Fibroblast of pulmonary artery (primary cell): ENCODE data around the gene SH3BP4.

Source experiments
- DNase-seq: peaks from one replicate; pipeline ENCODE4 v3.0.0-alpha.2; 2010; ENCODE audit warnings: low read depth
- H3K4me3 ChIP-seq: replicated peaks from 2 replicates; pipeline ENCODE4 v1.5.1; 2011; ENCODE audit warnings: low read depth, mild to moderate bottlenecking, control low read depth, low read length, moderate library complexity
- TF ChIP-seq, protein P1 (sequence below): IDR thresholded peaks from 2 replicates; pipeline ENCODE4 v1.5.1; 2011; ENCODE audit warnings: mild to moderate bottlenecking, control low read depth, low read length, inconsistent platforms; ENCODE audit errors: missing control alignments

Gene SH3BP4

DNA sequence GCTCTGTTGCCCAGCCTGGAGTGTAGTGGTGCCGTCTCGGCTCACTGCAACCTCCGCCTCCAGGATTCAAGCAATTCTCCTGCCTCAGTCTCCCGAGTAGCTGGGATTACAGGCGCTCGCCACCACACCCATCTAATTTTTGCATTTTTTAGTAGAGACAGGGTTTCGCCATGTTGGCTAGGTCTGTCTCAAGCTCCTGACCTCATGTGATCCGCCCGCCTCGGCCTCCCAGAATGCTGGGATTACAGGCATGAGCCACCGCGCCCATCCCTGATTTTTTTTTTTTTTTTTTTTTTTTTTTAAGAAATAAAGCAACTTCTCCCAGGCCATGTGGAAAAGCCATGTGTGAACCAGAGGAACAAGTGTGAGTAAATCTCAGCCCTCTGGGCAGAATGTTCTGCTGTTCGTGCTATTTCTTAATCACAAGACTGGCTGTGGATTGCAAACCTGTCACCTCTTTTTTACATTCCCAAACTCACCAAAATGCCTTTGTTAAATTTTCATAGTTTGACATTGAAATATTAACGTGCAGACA, 6.4 kb upstream of the SH3BP4 start:
- DNase-seq, result no peak
- TF ChIP-seq, protein P1, sequence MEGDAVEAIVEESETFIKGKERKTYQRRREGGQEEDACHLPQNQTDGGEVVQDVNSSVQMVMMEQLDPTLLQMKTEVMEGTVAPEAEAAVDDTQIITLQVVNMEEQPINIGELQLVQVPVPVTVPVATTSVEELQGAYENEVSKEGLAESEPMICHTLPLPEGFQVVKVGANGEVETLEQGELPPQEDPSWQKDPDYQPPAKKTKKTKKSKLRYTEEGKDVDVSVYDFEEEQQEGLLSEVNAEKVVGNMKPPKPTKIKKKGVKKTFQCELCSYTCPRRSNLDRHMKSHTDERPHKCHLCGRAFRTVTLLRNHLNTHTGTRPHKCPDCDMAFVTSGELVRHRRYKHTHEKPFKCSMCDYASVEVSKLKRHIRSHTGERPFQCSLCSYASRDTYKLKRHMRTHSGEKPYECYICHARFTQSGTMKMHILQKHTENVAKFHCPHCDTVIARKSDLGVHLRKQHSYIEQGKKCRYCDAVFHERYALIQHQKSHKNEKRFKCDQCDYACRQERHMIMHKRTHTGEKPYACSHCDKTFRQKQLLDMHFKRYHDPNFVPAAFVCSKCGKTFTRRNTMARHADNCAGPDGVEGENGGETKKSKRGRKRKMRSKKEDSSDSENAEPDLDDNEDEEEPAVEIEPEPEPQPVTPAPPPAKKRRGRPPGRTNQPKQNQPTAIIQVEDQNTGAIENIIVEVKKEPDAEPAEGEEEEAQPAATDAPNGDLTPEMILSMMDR, result no peak
- H3K4me3 ChIP-seq, result no peak overlapping the region

DNA sequence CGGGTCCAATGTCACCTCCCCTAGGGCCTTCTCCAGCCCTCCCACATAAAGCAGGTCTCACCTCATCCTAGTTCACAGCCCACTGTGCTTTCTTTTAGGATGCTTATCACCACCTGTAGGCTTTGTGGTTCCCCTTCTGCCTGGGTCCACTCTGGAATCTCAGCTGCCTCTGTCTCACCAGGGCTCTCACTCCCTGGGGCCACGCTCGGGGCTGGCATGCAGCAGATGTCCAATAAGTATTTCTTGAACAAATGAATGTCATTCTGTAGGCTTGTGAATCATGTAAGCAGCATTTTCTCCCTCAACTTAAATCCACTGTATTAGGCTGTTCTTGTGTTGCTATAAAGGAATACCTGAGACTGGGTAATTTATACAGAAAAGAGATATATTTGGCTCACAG, 4.3 kb upstream of the SH3BP4 start:
- DNase-seq, result no peak
- TF ChIP-seq, protein P1, result no peak
- H3K4me3 ChIP-seq, result no peak overlapping the region

DNA sequence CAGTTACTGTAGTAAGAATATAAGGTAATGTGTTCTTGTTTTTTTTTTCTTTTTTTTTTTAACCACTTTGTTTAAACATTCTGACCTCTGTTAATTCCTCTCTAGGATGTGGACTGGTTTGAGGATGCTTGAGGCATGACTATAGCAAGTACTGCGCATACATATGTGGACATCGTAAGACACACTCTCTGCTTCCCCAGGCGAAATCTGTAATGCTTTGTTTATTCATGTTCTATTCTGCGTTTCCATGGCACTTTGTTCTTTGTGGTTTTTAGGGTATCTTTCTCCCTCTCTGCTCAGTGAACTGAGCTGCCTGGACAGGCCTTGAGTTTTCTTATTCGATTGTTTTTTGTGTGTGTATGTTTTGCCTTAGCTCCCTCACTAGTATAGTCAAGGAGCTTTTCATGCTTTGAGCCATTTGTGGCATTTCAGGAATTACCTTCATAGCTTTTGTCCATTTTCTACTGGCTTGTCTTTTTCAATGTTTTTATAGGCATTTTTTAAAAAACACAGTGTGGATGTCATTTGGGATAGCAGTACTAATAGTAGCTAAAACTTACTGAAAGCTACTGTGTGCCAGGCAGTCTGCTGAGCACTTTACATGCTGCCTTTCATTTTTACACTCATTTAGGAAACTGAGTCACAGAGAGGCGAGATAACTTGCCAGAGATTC, 1.9 kb upstream of the SH3BP4 start:
- TF ChIP-seq, protein P1, result no peak
- peak; percentile 88 for DNase-seq
- H3K4me3 ChIP-seq, result no peak overlapping the region

DNA sequence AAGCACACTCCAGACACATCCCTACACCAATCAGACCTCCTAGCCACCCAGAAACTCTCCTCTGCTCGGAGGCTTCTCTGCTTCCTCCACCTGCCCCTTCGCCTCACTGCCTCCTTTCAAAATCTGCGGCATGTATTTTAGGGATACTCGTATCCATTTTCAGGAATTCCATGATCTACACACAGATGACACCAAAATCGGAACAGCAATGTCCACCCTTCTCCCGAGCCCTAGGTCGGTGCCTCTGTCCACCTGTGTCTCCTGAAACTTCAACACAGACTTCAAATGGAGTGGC, 1.4 kb upstream of the SH3BP4 start:
- no peak overlapping the region for H3K4me3 ChIP-seq
- no peak for DNase-seq
- TF ChIP-seq, protein P1, result no peak

DNA sequence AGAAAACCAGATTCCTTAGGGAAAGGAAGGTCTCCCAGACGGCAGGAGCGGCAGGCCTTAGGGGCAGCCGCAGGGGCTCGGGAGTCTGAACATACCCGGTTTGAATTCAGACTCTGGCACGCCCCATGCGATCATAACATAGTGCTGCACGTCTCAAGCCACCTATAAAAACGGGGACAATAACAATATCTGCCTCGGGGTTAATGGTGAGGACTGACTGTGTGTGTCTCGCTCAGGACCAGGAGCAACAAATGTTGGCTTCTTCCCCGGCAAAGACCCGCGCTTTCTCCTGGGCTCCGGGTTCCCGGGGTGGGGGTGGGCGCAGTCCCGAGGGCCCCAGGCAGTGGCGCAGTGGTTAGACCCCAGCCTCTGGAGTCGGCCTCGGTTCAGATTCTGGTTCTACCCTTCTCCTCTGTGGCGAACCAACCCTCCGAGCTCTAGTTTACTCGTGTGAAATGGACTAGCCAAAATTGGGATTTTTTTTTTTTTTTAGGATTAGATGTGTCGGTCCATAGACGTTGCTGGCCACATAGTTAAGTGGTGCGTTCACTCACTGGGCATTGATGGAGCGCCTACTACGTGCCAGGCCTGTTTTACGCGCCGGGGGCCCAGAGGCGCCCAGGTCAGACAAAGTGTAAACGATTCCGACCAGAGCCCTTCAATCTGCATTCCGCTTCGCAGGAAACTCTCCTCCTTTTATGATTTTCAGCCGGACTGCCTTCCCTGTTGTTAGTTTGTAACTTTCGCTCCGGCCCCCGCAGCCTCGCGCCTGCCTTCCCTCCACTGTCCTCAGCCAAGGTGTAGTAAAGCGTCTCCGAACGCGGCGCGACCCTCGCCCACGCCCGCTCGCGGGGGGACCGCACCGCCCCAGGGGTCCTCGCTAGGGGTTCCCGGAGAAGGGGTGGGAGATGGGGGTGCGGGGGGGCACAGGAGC, 820 bp upstream of the SH3BP4 start:
- TF ChIP-seq, protein P1, result no peak
- peak; percentile 50 for DNase-seq
- H3K4me3 ChIP-seq, result peak overlapping the region; percentile 63

DNA sequence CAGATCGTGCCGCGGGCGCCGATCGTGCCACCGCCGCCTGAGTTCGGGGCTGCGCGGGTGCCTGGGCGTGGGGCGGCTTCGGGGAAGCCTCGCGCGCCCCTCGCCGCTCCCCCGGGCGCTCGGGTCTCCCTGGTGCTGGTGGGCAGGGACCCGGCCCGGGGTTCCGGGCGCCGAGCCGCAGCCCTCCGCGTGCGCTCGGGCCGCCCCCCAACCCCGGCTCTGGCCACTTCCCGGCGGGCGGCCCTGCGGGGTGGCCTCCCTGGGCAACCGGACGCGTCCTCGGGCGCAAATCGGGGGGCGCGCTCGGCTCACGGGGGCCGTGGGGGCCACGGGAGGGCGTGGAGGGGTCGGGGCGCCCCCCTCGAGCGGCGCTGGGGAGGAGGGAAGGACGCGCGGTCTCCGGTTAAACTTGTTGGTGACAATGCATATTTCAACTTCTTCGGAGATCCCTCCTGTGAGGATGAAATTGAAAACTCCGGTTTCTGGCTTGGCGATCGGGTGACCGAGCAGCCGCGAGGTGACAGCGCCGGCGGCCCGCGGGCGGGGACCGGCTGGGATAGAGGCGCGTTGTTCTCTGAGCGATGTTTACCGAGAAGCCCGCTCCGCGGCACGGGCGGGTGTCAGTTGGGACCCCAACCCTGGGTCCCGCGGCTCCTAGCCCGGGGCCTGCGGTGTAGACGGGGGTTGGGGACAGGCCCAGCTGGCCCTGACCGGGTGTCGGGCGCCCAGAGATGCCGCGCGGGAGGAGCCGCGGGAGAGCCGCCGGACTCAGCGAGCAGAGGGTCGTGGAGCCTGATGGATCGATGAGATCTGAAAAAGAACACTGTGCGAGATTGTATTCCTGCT, 676 bp downstream of the SH3BP4 start:
- TF ChIP-seq, protein P1, result no peak
- peak overlapping the region; percentile 82 for H3K4me3 ChIP-seq
- no peak for DNase-seq
